Endothelial cell (in vitro differentiated cells): ENCODE data around the gene PLOD3. TPM values are rescaled to one million over a fixed set of nuclear protein-coding genes. Genes with fewer than 3 reads are reported as not detected.

Source experiments
- DNase-seq: peaks from one replicate; pipeline ENCODE4 v3.0.0; 2021; ENCODE audit warnings: low spot score
- H3K27ac Mint-ChIP-seq: one replicate; pipeline ENCODE4 v1.8.0; 2021; ENCODE audit warnings: mixed read lengths, inconsistent platforms; ENCODE audit not compliant: unreplicated experiment
- H3K27me3 Mint-ChIP-seq: one replicate; pipeline ENCODE4 v1.8.0; 2021; ENCODE audit warnings: mild to moderate bottlenecking, moderate library complexity, mixed read lengths, inconsistent platforms; ENCODE audit not compliant: unreplicated experiment
- H3K36me3 Mint-ChIP-seq: one replicate; pipeline ENCODE4 v1.8.0; 2021; ENCODE audit warnings: mild to moderate bottlenecking, low read depth, mixed read lengths, inconsistent platforms; ENCODE audit not compliant: unreplicated experiment
- H3K4me1 Mint-ChIP-seq: one replicate; pipeline ENCODE4 v1.8.0; 2021; ENCODE audit warnings: mild to moderate bottlenecking, mixed read lengths, inconsistent platforms; ENCODE audit not compliant: unreplicated experiment
- H3K4me3 Mint-ChIP-seq: one replicate; pipeline ENCODE4 v1.8.0; 2021; ENCODE audit warnings: mild to moderate bottlenecking, mixed read lengths, inconsistent platforms; ENCODE audit not compliant: unreplicated experiment
- H3K9me3 Mint-ChIP-seq: one replicate; pipeline ENCODE4 v1.8.0; 2021; ENCODE audit warnings: mixed read lengths, inconsistent platforms; ENCODE audit not compliant: unreplicated experiment
- total RNA-seq: library from RNA; stranded (reverse); fragmentation: NEBNext Ultra II Directional; extraction: Animal tissue kit (Norgen Biotek cat#: 25700); gene quantifications from one replicate; pipeline ENCODE4 v1.2.1, GENCODE V29; 2021; ENCODE audit not compliant: unreplicated experiment
- TF ChIP-seq, protein P1 (sequence below): fragments of 200-600 bp; sonication (generic); IDR thresholded peaks from one replicate; pipeline ENCODE4 v1.5.0; 2021; ENCODE audit warnings: antibody characterized with exemption; ENCODE audit not compliant: unreplicated experiment

The PLOD3 gene
- total RNA-seq, 1 donor from 2014 or later, result 73.0 TPM

DNA sequence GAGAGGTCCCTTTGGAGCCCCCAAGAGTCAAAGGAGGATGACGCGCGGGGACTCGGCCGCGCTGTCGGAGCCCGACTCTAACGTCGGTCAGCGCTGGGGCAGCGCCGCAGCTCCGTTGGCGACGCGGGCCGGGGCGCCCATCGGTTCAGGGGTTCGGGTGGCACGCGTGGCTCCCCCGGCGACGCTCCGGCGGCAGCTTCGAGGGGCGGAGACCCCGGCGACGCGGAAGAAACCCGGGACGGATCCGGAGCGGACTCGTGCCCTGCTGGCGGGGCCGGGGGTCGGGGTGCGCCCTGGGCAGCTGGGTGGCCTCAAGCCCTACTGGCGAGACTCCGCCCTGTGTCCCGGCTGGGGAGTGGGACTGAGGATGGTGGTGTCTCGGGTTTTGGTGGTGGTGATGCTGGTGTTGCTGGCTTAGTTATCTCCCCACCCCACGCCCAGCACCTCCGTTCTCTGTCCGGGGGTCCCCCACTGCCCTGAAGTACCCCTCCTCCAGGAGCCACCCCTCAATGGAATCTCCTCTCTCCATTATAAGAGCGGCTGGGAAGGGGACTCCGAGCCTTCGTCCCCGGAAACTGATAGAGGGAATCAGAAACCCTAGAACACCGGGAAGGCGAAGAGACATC is 37.1 kb downstream of the PLOD3 start, which contains the start of gene NAT16:
Gene NAT16, minus strand, starts transcription at position 164 of the 626 bp plus-strand sequence. CDS start 5,486 bp downstream, outside the sequence.
- Mint-ChIP-seq H3K27me3 (peaks cover 23% of the 10 kb centered on the region), H3K4me1 (no peaks in the 10 kb centered on the region), H3K27ac (no peak within 1 kb of the TSS), H3K4me3 (no peak within 1 kb of the TSS), H3K36me3 (no peaks in the 10 kb centered on the region), H3K9me3 (no peaks in the 10 kb centered on the region)
- no peak for DNase-seq
- TF ChIP-seq, protein P1, sequence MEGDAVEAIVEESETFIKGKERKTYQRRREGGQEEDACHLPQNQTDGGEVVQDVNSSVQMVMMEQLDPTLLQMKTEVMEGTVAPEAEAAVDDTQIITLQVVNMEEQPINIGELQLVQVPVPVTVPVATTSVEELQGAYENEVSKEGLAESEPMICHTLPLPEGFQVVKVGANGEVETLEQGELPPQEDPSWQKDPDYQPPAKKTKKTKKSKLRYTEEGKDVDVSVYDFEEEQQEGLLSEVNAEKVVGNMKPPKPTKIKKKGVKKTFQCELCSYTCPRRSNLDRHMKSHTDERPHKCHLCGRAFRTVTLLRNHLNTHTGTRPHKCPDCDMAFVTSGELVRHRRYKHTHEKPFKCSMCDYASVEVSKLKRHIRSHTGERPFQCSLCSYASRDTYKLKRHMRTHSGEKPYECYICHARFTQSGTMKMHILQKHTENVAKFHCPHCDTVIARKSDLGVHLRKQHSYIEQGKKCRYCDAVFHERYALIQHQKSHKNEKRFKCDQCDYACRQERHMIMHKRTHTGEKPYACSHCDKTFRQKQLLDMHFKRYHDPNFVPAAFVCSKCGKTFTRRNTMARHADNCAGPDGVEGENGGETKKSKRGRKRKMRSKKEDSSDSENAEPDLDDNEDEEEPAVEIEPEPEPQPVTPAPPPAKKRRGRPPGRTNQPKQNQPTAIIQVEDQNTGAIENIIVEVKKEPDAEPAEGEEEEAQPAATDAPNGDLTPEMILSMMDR, result no peak

DNA sequence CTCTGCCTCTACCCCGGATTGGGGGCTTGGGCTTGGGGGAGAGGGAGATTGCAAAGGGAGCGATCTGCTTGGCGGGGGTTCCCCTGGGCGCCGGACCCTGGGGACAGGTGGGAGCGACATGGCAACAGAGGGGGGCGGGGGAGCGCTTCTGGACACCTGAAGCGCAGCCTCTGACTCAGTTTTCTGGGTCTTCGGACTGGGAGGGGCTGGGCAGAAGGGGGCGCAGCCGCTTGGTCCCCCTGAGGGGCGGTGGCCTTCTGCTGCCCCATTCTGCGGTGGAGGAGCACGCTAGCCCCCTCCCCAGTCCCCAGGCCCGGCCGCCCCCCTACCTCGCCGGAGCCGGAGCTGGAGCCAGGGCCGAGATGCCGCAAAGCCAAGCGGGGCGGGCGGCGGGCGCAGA is 37.7 kb downstream of the PLOD3 start:
- Mint-ChIP-seq H3K36me3 (no peaks in the 10 kb centered on the region), H3K9me3 (no peaks in the 10 kb centered on the region), H3K27ac (no peak overlapping the region), H3K27me3 (peaks cover 25% of the 10 kb centered on the region), H3K4me3 (no peak overlapping the region), H3K4me1 (no peaks in the 10 kb centered on the region)
- no peak for DNase-seq
- TF ChIP-seq, protein P1, result no peak

DNA sequence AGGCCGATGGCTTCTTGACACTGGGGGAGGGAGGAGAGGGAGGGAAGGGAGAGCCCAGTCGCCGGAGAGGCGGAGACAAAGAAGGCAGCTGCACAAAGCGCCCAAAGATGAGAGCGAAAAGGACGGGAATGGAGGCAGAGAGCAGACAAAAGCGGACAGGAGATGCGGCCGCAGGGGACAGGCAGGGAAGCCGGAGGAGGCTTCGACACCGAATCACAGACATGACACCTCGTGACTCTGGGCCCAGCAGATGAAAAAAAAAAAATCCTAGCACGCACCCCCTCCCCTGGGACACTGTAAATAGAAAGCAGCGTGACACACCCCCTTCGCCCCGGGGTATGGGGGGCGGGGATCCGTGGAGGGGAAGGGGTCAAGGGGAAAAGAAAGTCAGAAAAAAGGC is 38.3 kb downstream of the PLOD3 start:
- H3K4me3 Mint-ChIP-seq, result no peak overlapping the region
- no peak overlapping the region for H3K27ac Mint-ChIP-seq
- no peaks in the 10 kb centered on the region for H3K4me1 Mint-ChIP-seq
- TF ChIP-seq, protein P1, result no peak
- peaks cover 28% of the 10 kb centered on the region for H3K27me3 Mint-ChIP-seq
- H3K9me3 Mint-ChIP-seq, result no peaks in the 10 kb centered on the region
- no peaks in the 10 kb centered on the region for H3K36me3 Mint-ChIP-seq
- no peak for DNase-seq

DNA sequence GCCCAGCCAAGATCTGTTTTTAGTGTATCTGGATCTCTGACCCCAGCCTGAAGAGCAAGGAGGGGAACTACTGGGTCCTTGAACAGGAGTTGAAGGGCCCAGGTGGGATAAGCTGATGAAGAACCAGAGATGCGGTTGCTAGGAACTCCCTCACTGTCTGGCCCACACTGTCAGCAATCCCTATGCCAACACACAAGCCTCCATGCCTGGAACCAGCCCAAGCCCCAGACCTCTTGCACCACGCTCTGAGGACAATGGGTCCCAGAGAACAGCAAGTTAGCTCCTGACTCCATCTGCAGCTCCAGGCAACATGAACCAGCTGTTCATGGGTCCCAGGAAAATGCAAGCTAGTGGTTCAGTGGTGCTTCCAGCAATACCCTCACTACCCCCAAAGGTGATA is 39.7 kb downstream of the PLOD3 start:
- Mint-ChIP-seq H3K9me3 (no peaks in the 10 kb centered on the region), H3K4me3 (no peak overlapping the region), H3K27ac (no peak overlapping the region), H3K36me3 (no peaks in the 10 kb centered on the region), H3K27me3 (peaks cover 36% of the 10 kb centered on the region), H3K4me1 (no peaks in the 10 kb centered on the region)
- no peak for DNase-seq
- TF ChIP-seq, protein P1, result no peak

DNA sequence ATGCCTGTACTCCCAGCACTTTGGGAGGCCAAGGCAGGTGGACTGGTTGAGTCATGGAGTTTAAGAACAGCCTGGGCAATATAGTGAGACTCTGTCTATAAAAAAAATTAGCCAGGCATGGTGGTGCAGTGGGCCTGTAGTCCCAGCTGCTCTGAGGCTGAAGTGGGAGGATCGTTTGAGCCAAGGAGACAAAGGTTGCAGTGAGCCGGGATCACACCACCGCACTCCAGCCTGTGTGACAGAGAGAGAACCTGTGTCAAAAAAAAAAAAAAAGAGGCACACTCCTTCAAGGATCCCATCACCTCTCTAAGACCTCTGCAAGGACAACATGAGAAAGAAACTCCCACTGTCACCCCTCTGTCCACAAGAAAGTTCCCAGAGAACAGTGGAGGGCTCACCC is 41.7 kb downstream of the PLOD3 start:
- no peaks in the 10 kb centered on the region for H3K9me3 Mint-ChIP-seq
- TF ChIP-seq, protein P1, result no peak
- no peaks in the 10 kb centered on the region for H3K36me3 Mint-ChIP-seq
- H3K27ac Mint-ChIP-seq, result no peak overlapping the region
- H3K27me3 Mint-ChIP-seq, result peaks cover 44% of the 10 kb centered on the region
- no peak for DNase-seq
- H3K4me1 Mint-ChIP-seq, result peaks cover 12% of the 10 kb centered on the region
- no peak overlapping the region for H3K4me3 Mint-ChIP-seq
